ENCODE measurements around the gene PLA2G4C. TPM values are rescaled to one million over a fixed set of nuclear protein-coding genes. Genes with fewer than 3 reads are reported as not detected.

PLA2G4C gene
- total RNA-seq, 1 experiment from 2014 or later, result 4.5 TPM

GRCh38 chr19:48127561-48127960 is 16.9 kb upstream of the PLA2G4C start:
- no peak for ATAC-seq
- no peak overlapping the region for H3K27ac Mint-ChIP-seq
- peaks cover 71% of the 10 kb centered on the region for H3K36me3 Mint-ChIP-seq
- H3K9me3 Mint-ChIP-seq, result no peaks in the 10 kb centered on the region
- CTCF ChIA-PET, result no interaction called here
- H3K4me1 Mint-ChIP-seq, result no peaks in the 10 kb centered on the region
- DNase-seq (ENCODE audit: low spot score), result no peak
- H3K27me3 Mint-ChIP-seq (ENCODE audit: low read depth), result no peaks in the 10 kb centered on the region
- no peak overlapping the region for H3K4me3 Mint-ChIP-seq
- POLR2A ChIA-PET, result no interaction called here
- no peak for TF ChIP-seq AFF4 (CRISPR knock-in tag; IDR thresholded peaks at IDR 0.05; ENCODE audit: borderline replicate concordance)
- no peak for TF ChIP-seq IRF1 (CRISPR knock-in tag; IDR thresholded peaks at IDR 0.05)
- TF ChIP-seq PREB (CRISPR knock-in tag; IDR thresholded peaks at IDR 0.05; ENCODE audit: borderline replicate concordance), result no peak
- no peak for TF ChIP-seq ZNF671 (CRISPR knock-in tag; IDR thresholded peaks at IDR 0.05)
- TF ChIP-seq ATF3 (CRISPR knock-in tag; conservative IDR thresholded peaks at IDR 0.05), result no peak
- TF ChIP-seq CTCF (IDR thresholded peaks at IDR 0.05), result no peak
- TF ChIP-seq KAT7 (CRISPR knock-in tag; IDR thresholded peaks at IDR 0.05; ENCODE audit: borderline replicate concordance), result no peak
- TF ChIP-seq TEAD4 (CRISPR knock-in tag; IDR thresholded peaks at IDR 0.05), result no peak
- TF ChIP-seq ARID4B (CRISPR knock-in tag; IDR thresholded peaks at IDR 0.05; ENCODE audit: borderline replicate concordance), result no peak
- no peak for TF ChIP-seq ZSCAN18 (CRISPR knock-in tag; IDR thresholded peaks at IDR 0.05)
- no peak for TF ChIP-seq AR (CRISPR knock-in tag; IDR thresholded peaks at IDR 0.05)
- TF ChIP-seq ZBTB43 (CRISPR knock-in tag; IDR thresholded peaks at IDR 0.05), result no peak
- TF ChIP-seq FOXP4 (CRISPR knock-in tag; IDR thresholded peaks at IDR 0.05), result no peak
- no peak for TF ChIP-seq E2F1 (CRISPR knock-in tag; IDR thresholded peaks at IDR 0.05)
- TF ChIP-seq SMAD4 (CRISPR knock-in tag; IDR thresholded peaks at IDR 0.05), result no peak

Measured in WTC11 (cell line).